ENCODE measurements around the gene NEURL3. TPM values are rescaled to one million over a fixed set of nuclear protein-coding genes. Genes with fewer than 3 reads are reported as not detected.
A peak's percentile ranks its signal among the peaks of the same experiment; 100 is the strongest.

The NEURL3 gene
- total and polyA plus RNA-seq, 2 experiments from 2014 or later: not detected

DNA sequence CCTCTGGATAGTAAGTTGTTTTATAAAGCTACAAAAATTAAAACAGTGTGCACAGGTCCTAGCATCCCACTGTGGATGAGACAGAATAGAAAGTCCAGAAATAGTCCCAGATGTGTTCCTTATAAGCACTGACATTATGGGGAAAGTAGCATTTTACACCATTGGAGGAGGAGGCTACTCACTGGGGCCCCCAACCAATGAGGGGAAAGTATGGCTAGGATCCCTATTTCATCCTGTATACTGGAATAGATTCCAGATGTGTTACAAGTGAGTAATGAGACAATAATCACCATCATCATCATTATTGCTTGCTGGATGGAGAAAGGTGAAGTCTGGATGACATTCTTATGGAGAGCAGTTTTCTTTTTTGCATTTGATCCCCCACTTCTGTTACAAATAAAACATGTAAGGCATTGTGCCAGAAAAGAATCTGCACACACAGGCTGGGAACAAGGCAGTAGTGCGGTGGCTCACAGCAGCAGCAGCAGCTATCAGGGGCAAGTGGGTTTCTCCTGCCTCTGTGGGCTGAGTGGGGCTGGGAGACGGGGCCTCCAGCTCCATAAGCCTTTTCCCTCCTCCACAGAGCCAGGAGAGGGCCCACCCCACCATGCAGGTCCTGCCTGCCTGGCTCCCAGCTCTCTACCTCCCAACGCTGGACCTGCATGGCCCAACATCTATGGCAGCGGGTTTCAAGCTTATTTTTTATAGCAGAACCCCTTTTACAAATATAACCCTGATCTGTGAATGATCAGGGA is 36.4 kb upstream of the NEURL3 start:
- Histone ChIP-seq H3K9me3 (ENCODE audit: low read depth) (no peaks in the 10 kb centered on the region), H3K4me1 (ENCODE audit: low read depth) (peaks cover 10% of the 10 kb centered on the region), H3K36me3 (no peaks in the 10 kb centered on the region), H3K27ac (no peak overlapping the region), H3K27me3 (peaks cover 35% of the 10 kb centered on the region), H3K4me3 (no peak overlapping the region)
- DNase-seq (ENCODE audit: low read depth in 1 of 2, low spot score in 1 of 2): no peak
- TF ChIP-seq, protein P1, sequence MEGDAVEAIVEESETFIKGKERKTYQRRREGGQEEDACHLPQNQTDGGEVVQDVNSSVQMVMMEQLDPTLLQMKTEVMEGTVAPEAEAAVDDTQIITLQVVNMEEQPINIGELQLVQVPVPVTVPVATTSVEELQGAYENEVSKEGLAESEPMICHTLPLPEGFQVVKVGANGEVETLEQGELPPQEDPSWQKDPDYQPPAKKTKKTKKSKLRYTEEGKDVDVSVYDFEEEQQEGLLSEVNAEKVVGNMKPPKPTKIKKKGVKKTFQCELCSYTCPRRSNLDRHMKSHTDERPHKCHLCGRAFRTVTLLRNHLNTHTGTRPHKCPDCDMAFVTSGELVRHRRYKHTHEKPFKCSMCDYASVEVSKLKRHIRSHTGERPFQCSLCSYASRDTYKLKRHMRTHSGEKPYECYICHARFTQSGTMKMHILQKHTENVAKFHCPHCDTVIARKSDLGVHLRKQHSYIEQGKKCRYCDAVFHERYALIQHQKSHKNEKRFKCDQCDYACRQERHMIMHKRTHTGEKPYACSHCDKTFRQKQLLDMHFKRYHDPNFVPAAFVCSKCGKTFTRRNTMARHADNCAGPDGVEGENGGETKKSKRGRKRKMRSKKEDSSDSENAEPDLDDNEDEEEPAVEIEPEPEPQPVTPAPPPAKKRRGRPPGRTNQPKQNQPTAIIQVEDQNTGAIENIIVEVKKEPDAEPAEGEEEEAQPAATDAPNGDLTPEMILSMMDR (IDR thresholded peaks at IDR 0.05; ENCODE audit: low read depth, low read length): no peak

DNA sequence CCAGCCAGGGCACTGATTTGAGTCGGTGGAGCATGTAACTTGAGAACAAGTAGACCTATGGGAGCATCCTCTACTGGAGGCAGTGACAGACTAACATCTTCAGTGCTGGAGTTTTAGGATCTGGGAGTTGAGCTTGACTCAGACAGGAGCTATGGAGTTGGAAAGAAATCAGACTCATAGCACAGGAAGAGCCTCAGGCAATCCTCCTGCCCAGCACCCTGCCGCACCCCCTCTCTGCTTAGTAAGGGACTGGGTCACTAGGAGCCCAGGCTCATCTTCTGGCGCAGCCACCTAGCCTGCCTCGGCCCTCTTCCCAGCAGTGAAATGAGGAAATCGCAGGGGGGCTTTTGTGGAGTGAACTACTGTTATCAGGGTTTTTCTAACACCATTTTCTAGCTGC is 35.0 kb upstream of the NEURL3 start:
- peaks cover 35% of the 10 kb centered on the region for H3K27me3 ChIP-seq
- H3K27ac ChIP-seq: no peak overlapping the region
- H3K36me3 ChIP-seq: no peaks in the 10 kb centered on the region
- TF ChIP-seq, protein P1 (IDR thresholded peaks at IDR 0.05; ENCODE audit: low read depth, low read length): no peak
- no peak overlapping the region for H3K4me3 ChIP-seq
- peaks cover 10% of the 10 kb centered on the region for H3K4me1 ChIP-seq (ENCODE audit: low read depth)
- DNase-seq (ENCODE audit: low read depth in 1 of 2, low spot score in 1 of 2): no peak
- no peaks in the 10 kb centered on the region for H3K9me3 ChIP-seq (ENCODE audit: low read depth)

DNA sequence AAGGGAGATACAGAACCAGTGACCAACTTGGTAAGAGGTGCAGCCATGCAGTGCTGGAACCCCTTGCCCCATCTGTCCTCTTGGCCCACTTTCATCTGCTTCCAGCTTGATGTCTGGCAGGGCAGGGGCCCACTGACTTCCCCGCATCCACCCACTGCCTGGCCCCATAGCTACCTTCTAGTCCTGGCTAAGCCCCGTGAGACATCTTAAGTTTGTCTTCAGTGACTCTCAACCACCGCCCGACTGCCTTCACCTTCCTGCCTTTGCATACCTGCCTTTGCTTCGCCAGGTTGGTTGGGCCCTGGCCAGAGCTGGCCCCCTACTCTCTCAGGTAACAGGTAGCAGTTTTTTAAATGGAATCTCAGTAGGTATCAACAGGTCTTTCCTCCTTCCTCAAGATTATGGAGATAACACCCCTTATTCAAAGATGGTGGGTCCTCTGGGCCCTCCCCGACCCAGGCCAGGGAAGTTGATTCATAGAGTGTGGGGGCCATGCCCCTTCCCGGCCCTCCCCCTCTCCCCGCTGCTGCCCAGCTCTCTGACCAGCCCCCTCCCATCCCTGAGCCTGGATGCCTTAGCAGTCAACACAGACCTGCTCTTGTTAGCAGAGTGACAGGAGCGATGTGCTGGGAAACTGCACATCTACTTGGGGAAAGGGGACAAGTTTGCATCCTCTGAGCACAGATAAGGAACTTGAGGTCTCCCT is 34.2 kb upstream of the NEURL3 start:
- no peak for DNase-seq (ENCODE audit: low read depth in 1 of 2, low spot score in 1 of 2)
- Histone ChIP-seq H3K4me3 (no peak overlapping the region), H3K27ac (no peak overlapping the region), H3K36me3 (no peaks in the 10 kb centered on the region), H3K9me3 (ENCODE audit: low read depth) (no peaks in the 10 kb centered on the region), H3K4me1 (ENCODE audit: low read depth) (peaks cover 10% of the 10 kb centered on the region), H3K27me3 (peaks cover 35% of the 10 kb centered on the region)
- TF ChIP-seq, protein P1 (IDR thresholded peaks at IDR 0.05; ENCODE audit: low read depth, low read length): no peak

DNA sequence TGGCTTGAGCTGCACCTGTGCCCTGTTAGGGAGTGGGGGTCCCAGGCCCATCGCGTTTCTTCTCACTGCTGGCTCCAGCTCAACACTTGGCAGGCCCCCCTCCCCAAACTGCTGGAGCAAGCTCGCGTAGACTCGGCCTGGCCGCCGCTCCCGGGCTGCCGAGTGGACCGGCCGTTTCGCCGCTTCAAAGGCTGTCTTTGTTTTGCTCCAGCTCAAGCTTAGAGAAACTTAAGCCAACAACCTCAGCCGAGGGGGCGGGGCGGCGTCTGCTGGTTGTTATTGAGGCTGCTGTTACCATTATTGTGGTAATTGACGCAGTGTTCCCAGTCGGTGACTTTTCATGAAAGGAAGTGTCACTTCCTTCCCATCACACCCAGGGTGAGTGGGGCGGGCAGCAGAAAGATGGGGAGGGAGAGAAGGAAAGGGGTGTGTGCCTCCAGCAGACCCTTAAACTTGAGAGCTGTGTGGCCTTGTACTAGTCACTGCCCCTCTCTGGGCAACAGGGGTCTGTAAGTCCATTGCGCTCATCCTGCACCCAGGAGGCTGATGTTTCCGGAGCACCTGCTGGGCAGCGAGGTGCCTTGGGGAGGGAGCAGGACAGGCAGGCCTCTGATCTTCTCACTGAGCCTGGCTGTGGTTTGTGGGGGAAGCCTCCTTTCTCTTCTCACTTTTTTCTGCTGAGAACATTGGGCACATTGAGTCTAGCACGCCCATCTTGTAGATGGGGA is 33.5 kb upstream of the NEURL3 start:
- no peaks in the 10 kb centered on the region for H3K36me3 ChIP-seq
- TF ChIP-seq, protein P1 (IDR thresholded peaks at IDR 0.05; ENCODE audit: low read depth, low read length): no peak
- H3K9me3 ChIP-seq (ENCODE audit: low read depth): no peaks in the 10 kb centered on the region
- peaks cover 35% of the 10 kb centered on the region for H3K27me3 ChIP-seq
- peak; percentile 40 to 59 for DNase-seq (ENCODE audit: low read depth in 1 of 2, low spot score in 1 of 2)
- H3K4me1 ChIP-seq (ENCODE audit: low read depth): peaks cover 17% of the 10 kb centered on the region
- H3K27ac ChIP-seq: no peak overlapping the region
- H3K4me3 ChIP-seq: peak overlapping the region; percentile 94

DNA sequence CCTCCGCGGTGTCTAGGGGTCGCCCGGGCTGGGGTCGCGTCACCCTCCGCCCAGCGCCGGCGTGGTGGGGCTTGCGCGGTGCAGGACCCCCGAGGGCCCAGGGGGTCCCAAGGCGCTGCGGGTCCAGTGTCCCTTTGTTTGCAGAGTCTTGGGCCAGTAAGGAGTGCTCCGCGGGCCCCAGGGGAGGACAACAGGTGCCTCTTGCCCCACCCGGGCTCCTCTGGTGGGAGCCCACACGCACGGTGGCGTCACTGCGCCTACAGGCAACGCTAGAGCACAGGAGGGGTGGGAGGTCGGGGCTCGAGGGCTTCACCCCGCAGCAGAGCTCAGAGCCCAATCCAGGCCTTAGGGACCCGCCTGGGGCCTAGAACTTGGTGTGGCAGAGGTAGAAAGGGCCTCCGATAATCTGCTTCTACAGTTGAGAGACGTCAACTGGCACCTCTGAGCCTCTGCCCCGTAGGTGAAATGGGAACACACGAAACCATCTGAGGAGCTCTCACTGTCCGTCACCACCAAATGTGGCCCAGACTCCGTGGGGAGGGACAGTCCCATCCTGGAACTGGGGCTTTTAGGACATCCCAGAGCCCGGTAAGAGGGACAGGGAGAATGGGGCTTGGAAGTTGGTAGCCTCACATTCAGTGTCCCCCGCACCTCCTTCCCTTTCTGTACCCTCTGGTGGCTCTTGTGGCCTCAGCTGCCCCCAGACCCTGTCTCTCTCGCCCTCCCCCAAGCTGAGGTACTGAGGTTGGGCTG is 32.8 kb upstream of the NEURL3 start:
- H3K27ac ChIP-seq: no peak overlapping the region
- peaks cover 35% of the 10 kb centered on the region for H3K27me3 ChIP-seq
- H3K4me1 ChIP-seq (ENCODE audit: low read depth): peaks cover 23% of the 10 kb centered on the region
- no peaks in the 10 kb centered on the region for H3K9me3 ChIP-seq (ENCODE audit: low read depth)
- H3K4me3 ChIP-seq: peak overlapping the region; percentile 94
- H3K36me3 ChIP-seq: no peaks in the 10 kb centered on the region
- TF ChIP-seq, protein P1 (IDR thresholded peaks at IDR 0.05; ENCODE audit: low read depth, low read length): no peak
- DNase-seq (ENCODE audit: low read depth in 1 of 2, low spot score in 1 of 2): no peak
